PC-9 (cell line): Measurements from ENCODE around the gene ASCC1. TPM values are rescaled to one million over a fixed set of nuclear protein-coding genes. Genes with fewer than 3 reads are reported as not detected.

ENCODE experiments used
- BruUV-seq: library from RNA; stranded (reverse); fragments of 400-500 nt; replicated peaks from 2 replicates; lab custom pipeline; 2021; lab: Mats Ljungman, UMichigan
- CTCF ChIA-PET: fragments of 300-600 bp; sonication (Branson Sonifier 250); formaldehyde crosslinking; loops from one replicate; lab custom pipeline; 2022; ENCODE audit warnings: antibody characterized with exemption; lab: Charles Lee
- POLR2A ChIA-PET: fragments of 300-600 bp; sonication (Branson Sonifier 250); formaldehyde crosslinking; loops from one replicate; lab custom pipeline; 2022; ENCODE audit warnings: antibody characterized with exemption; ENCODE audit not compliant: unreplicated experiment; lab: Charles Lee
- DNase-seq, 2 experiments: peaks; one replicate each; pipeline versions ENCODE4 v3.0.0 to v3.0.0-alpha.2; 2015 to 2022; ENCODE audit warnings: mixed read lengths in 1 of 2
- H2AFZ ChIP-seq: fragments of 200-600 bp; sonication (generic); 2 replicates; pipeline ENCODE4 v1.8.1; 2017; ENCODE audit warnings: antibody characterized with exemption
- H3F3A ChIP-seq: fragments of 200-600 bp; sonication (generic); 2 replicates; pipeline ENCODE4 v1.8.1; 2017; ENCODE audit warnings: antibody characterized with exemption, mild to moderate bottlenecking, low read depth; ENCODE audit not compliant: insufficient read depth
- H3K27ac ChIP-seq: fragments of 200-600 bp; sonication (generic); 2 replicates; pipeline ENCODE4 v1.6.1; 2016; ENCODE audit warnings: mixed run types
- H3K27me3 ChIP-seq: fragments of 200-600 bp; sonication (generic); 2 replicates; pipeline ENCODE4 v1.6.1; 2016; ENCODE audit warnings: low read depth, mixed run types; ENCODE audit not compliant: insufficient read depth
- H3K36me3 ChIP-seq: fragments of 200-600 bp; sonication (generic); 2 replicates; pipeline ENCODE4 v1.6.1; 2016; ENCODE audit warnings: low read depth, mixed run types
- H3K4me1 ChIP-seq: fragments of 200-600 bp; sonication (generic); replicated peaks from 2 replicates; pipeline ENCODE4 v1.6.1; 2016; ENCODE audit warnings: mixed run types; ENCODE audit not compliant: insufficient read depth
- H3K4me2 ChIP-seq: fragments of 200-600 bp; sonication (generic); 2 replicates; pipeline ENCODE4 v1.6.1; 2017; ENCODE audit warnings: mixed run types
- H3K4me3 ChIP-seq: fragments of 200-600 bp; sonication (generic); 2 replicates; pipeline ENCODE4 v1.6.1; 2016; ENCODE audit warnings: mixed run types
- H3K79me2 ChIP-seq: fragments of 200-600 bp; sonication (generic); 2 replicates; pipeline ENCODE4 v1.6.1; 2017; ENCODE audit warnings: low read depth, mixed run types
- H3K9me2 ChIP-seq: fragments of 200-600 bp; sonication (generic); 2 replicates; pipeline ENCODE4 v1.8.1; 2017; ENCODE audit warnings: mild to moderate bottlenecking; ENCODE audit not compliant: insufficient read depth
- H3K9me3 ChIP-seq: fragments of 200-600 bp; sonication (generic); 2 replicates; pipeline ENCODE4 v1.8.1; 2016; ENCODE audit warnings: low read depth; ENCODE audit not compliant: insufficient read depth
- H4K20me1 ChIP-seq: fragments of 200-600 bp; sonication (generic); 2 replicates; pipeline ENCODE4 v1.8.1; 2017; ENCODE audit not compliant: insufficient read depth
- CTCF ChIP-seq: fragments of 200-600 bp; sonication (generic); conservative IDR thresholded peaks from 2 replicates; pipeline ENCODE4 v1.6.1; 2017; ENCODE audit warnings: mixed run types, antibody characterized with exemption, mild to moderate bottlenecking, moderate library complexity
- EZH2 ChIP-seq: fragments of 200-600 bp; sonication (generic); IDR thresholded peaks from 2 replicates; pipeline ENCODE4 v1.8.0; 2017; ENCODE audit warnings: antibody characterized with exemption, low read depth
- intact Hi-C: fragments of 100-400 bp; cut with micrococcal nuclease; formaldehyde crosslinking; loops from one replicate; pipeline ENCODE4 v1.10.0; 2022; ENCODE audit not compliant: unreplicated experiment
- total RNA-seq: library from RNA; stranded (reverse); gene quantifications from 2 replicates; pipeline ENCODE4 v1.2.3, GENCODE V29; 2021

The ASCC1 gene
- total RNA-seq, 1 experiment from 2014 or later: 129 TPM

GRCh38 chr10:72107325-72108003 lies 108.6 kb downstream of the ASCC1 start:
- BruUV-seq: no TSS peak
- H3K9me3 ChIP-seq: no peaks in the 10 kb centered on the region
- intact Hi-C loops: loop anchor here (1.0 kb wide), 2 partner anchors 27 to 64 kb away; no protein-coding TSS in a partner anchor
- peak overlapping the region; percentile 10; the same call in 1 of the 2 replicates for H3K4me3 ChIP-seq
- CTCF ChIA-PET: no interaction called here
- H2AFZ ChIP-seq: no peak overlapping the region
- no peak for TF ChIP-seq CTCF
- no peak for TF ChIP-seq EZH2
- H3K4me2 ChIP-seq: peak overlapping the region; percentile 57
- no peaks in the 10 kb centered on the region for H3K9me2 ChIP-seq
- no peaks in the 10 kb centered on the region for H3K27me3 ChIP-seq
- peak; percentile 68 to 98 for DNase-seq
- POLR2A ChIA-PET: interaction anchor here (0.6 to 1.2 kb wide), 5 partner anchors 28 to 588 kb away, joined by 3 to 4 read pairs (median 4); no protein-coding TSS in a partner anchor
- H3F3A ChIP-seq: peaks cover 61% of the 10 kb centered on the region
- no peaks in the 10 kb centered on the region for H4K20me1 ChIP-seq
- peak overlapping the region; percentile 88 for H3K27ac ChIP-seq
- no peaks in the 10 kb centered on the region; the same call in 1 of the 2 replicates for H3K36me3 ChIP-seq
- peaks cover 7% of the 10 kb centered on the region; the same call in 1 of the 2 replicates for H3K79me2 ChIP-seq
- peaks cover 60% of the 10 kb centered on the region for H3K4me1 ChIP-seq

DNA sequence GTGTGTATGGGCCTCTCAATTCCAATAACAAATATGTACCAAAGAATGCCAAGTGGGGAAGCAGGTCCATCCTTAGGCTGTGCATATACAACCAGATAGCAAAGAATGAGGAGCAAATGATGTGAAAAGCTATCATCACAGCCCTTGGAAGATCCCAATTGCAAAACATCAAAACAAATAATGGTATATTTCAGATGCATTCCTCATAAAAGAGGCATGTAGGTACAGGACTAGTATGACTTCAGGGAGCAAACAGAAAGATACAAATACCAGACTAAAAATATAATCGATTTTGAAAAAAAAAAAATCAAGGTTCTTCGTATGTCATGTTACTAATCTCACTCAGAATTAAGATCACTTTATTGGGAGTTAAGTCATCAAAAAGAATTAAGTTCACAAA lies 109.2 kb downstream of the ASCC1 start:
- Histone ChIP-seq H3K27me3 (no peaks in the 10 kb centered on the region), H3K9me3 (no peaks in the 10 kb centered on the region), H3K9me2 (no peaks in the 10 kb centered on the region), H3K4me2 (peak overlapping the region; percentile 57), H2AFZ (no peak overlapping the region), H3F3A (peaks cover 61% of the 10 kb centered on the region), H3K79me2 (peaks cover 7% of the 10 kb centered on the region; the same call in 1 of the 2 replicates), H3K27ac (peak overlapping the region; percentile 88), H3K4me1 (peaks cover 60% of the 10 kb centered on the region), H3K36me3 (peaks cover 2% of the 10 kb centered on the region; the same call in 1 of the 2 replicates), H3K4me3 (no peak overlapping the region), H4K20me1 (no peaks in the 10 kb centered on the region)
- peak in 1 of 2 experiments; percentile 57 for DNase-seq
- intact Hi-C loops: loop anchor here (1.0 kb wide), 2 partner anchors 27 to 64 kb away; no protein-coding TSS in a partner anchor
- BruUV-seq: TSS peak; percentile 70
- POLR2A ChIA-PET: no interaction called here
- CTCF ChIA-PET: no interaction called here
- no peak for TF ChIP-seq CTCF
- no peak for TF ChIP-seq EZH2

DNA sequence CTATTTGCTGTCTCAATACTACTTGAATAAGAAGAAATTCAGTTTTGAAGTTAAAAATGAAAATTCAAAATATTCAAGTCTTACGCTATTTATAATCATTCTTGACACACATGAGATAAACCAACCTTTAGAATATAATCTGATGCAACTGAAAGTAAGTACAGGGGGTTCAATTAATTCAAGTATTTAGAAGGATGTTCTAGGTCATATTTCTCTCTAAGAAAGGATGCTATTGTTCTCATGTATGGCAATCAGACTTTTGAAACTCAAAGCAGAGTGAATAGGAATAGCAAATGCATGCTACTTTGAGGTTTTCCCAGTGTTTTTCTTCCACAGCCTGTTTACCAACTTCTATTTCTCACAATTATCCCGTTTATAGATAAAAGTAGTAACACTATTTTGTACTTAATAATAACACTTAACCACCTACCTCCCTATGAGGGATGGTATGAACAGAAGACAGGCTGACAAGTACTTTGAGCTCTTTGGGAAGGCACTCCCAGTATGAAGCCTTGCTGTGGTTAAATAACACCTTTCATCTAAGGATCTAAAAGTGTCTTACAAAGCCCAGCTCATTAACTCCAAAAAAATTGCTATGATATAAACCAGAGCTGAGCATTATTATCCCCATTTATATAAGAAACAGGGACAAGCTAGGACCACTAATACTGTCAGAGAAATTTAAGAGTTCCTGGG lies 109.8 kb downstream of the ASCC1 start:
- ChIA-PET CTCF (no interaction called here), POLR2A (interaction anchor here (0.5 kb wide), 1 partner anchor 44 kb away, joined by 3 read pairs; no protein-coding TSS in a partner anchor)
- no peak overlapping the region for H2AFZ ChIP-seq
- peaks cover 4% of the 10 kb centered on the region; the same call in 1 of the 2 replicates for H3K36me3 ChIP-seq
- H3K4me3 ChIP-seq: no peak overlapping the region
- BruUV-seq: no TSS peak
- H3K4me2 ChIP-seq: peak overlapping the region; percentile 57
- no peaks in the 10 kb centered on the region for H3K9me2 ChIP-seq
- intact Hi-C loops: no loop called here
- no peaks in the 10 kb centered on the region for H3K9me3 ChIP-seq
- H3F3A ChIP-seq: peaks cover 56% of the 10 kb centered on the region
- peaks cover 7% of the 10 kb centered on the region; the same call in 1 of the 2 replicates for H3K79me2 ChIP-seq
- no peak for DNase-seq
- peak overlapping the region; percentile 88 for H3K27ac ChIP-seq
- TF ChIP-seq EZH2 (no peak), CTCF (no peak)
- peaks cover 60% of the 10 kb centered on the region for H3K4me1 ChIP-seq
- H4K20me1 ChIP-seq: no peaks in the 10 kb centered on the region
- no peaks in the 10 kb centered on the region for H3K27me3 ChIP-seq
